ENCODE results near the gene ADAMTSL1.

Gene ADAMTSL1

DNA sequence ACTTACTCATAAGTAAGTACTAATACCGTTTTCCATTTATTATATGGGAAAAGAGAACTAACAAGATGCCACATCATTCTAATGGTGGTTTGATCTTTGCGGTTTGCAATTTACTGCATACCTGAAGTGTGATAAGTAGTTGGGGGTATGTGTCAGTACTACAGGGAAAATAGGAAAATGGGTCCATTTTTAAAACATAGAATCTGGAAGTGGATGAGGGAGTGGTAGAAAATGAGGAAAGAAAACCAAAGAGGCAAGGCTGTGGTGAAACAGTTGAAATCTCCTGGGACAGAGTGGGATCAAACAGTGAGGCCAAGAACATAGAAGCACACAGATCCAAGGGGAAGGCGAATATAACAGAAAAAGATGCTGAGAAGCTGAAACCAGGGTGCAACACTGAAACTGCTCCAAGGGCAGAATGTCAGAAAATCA, 6.7 kb downstream of the ADAMTSL1 start:
- Mint-ChIP-seq H3K9me3 (no peaks in the 10 kb centered on the region), H3K27me3 (peaks cover 8% of the 10 kb centered on the region), H3K27ac (no peak overlapping the region), H3K4me1 (no peaks in the 10 kb centered on the region), H3K36me3 (ENCODE audit: low read depth) (no peaks in the 10 kb centered on the region), H3K4me3 (no peak overlapping the region)
- DNase-seq (no peak), ATAC-seq (no peak)

DNA sequence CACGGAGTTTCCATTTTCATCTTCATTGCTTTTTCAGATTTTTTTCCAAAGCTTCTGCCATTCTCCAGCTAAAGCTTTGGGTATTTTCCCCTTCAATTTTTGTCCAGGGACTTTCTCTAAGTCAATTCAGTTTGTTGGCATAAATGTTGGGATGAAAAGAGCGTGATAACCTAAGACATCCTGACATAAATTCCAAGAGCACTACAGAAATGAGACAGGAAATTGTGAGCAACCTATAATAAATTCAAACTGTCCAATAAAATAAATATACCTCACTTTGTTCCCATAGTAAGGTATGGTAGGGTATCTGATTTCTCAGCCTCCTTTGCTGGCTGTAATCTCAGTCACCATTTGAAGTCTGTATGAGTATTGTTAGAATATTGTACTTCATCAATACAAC, 8.4 kb downstream of the ADAMTSL1 start:
- DNase-seq (no peak), ATAC-seq (no peak)
- Mint-ChIP-seq H3K9me3 (no peaks in the 10 kb centered on the region), H3K27me3 (peaks cover 8% of the 10 kb centered on the region), H3K4me3 (no peak overlapping the region), H3K4me1 (no peaks in the 10 kb centered on the region), H3K27ac (no peak overlapping the region), H3K36me3 (ENCODE audit: low read depth) (no peaks in the 10 kb centered on the region)

DNA sequence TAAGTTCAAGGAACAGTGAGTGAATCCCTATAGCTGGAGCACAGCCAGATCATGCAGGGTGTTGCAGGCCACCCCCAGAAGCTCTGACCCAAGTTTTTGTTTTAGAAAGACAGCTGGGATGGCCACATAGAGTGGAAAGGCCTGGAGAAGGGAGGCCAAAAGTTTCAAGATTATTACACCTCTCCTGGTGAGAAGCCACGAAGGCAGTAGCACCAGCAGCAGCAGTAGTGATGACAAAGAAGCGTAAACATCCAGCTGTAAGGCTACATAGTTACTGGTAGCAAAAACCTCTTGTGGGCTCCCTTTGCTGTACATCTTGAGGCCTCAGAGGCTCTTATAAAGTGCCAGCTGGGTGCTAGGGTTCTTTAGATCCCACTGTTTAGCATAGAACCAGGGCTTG, 11.8 kb downstream of the ADAMTSL1 start:
- Mint-ChIP-seq H3K36me3 (ENCODE audit: low read depth) (no peaks in the 10 kb centered on the region), H3K4me1 (no peaks in the 10 kb centered on the region), H3K4me3 (no peak overlapping the region), H3K27ac (no peak overlapping the region), H3K27me3 (peaks cover 1% of the 10 kb centered on the region), H3K9me3 (no peaks in the 10 kb centered on the region)
- DNase-seq, result no peak
- ATAC-seq, result no peak

DNA sequence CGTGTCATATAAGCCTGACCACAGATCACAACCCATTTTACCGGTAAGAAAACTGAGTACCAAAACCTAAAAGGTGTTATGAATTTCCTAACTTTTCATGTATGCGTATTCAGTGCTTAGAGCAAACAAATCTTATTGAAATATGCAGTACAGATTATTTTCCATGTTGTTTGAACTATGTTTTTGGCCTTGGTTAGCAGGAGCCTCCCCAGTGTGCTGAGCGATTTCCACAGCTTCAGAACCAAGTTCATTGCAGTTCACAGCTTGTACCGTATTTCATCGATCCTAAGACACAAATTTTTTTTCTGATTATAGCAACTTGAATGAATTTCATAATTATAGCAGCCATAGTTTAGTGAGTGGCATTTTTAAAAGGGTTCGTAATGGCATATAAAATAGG, 13.7 kb downstream of the ADAMTSL1 start:
- Mint-ChIP-seq H3K27ac (no peak overlapping the region), H3K36me3 (ENCODE audit: low read depth) (no peaks in the 10 kb centered on the region), H3K27me3 (no peaks in the 10 kb centered on the region), H3K4me1 (no peaks in the 10 kb centered on the region), H3K4me3 (no peak overlapping the region), H3K9me3 (no peaks in the 10 kb centered on the region)
- ATAC-seq (no peak), DNase-seq (no peak)

DNA sequence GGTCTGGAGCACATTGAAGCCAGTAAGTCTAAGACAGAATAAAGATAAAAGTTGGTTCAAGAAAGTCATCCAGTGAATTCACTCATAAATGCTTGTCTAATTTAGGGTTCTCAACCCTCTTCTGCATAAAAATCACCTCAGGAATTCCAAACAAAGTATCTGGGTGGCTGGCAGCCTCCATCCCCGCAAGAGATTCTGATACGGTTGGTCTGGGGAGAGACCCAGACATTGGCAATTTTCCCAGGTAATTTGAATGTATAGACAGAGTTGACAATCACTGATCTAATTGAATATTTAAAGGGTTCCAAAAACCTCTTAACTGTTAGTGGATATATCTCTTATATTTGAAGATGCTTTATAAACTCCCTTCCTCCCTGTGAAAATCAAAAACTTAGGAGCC, 14.9 kb downstream of the ADAMTSL1 start:
- no peak for DNase-seq
- Mint-ChIP-seq H3K9me3 (no peaks in the 10 kb centered on the region), H3K27ac (no peak overlapping the region), H3K27me3 (no peaks in the 10 kb centered on the region), H3K36me3 (ENCODE audit: low read depth) (no peaks in the 10 kb centered on the region), H3K4me3 (no peak overlapping the region), H3K4me1 (no peaks in the 10 kb centered on the region)
- ATAC-seq, result no peak

DNA sequence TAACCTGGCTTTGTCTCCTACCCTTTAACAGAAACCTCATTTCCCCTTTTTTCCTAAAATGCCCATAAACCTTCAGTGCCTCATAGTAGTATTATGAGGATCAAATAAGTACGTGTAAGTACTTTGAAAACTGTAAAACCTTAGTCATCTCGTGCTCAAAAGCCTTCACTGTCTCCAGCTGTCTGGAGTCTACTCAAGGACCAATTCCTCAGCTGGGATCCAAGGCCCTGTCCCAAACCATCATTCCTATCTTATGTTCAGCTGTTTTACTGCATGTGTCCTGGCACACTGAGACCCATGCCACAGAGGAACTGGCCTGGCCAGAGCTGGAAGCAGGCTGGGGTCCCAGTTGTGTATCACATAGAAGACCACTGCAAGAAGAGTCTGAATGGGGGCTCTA, 15.9 kb downstream of the ADAMTSL1 start:
- ATAC-seq (no peak), DNase-seq (no peak)
- Mint-ChIP-seq H3K9me3 (no peaks in the 10 kb centered on the region), H3K4me1 (no peaks in the 10 kb centered on the region), H3K36me3 (ENCODE audit: low read depth) (no peaks in the 10 kb centered on the region), H3K27ac (no peak overlapping the region), H3K27me3 (peaks cover 1% of the 10 kb centered on the region), H3K4me3 (no peak overlapping the region)

DNA sequence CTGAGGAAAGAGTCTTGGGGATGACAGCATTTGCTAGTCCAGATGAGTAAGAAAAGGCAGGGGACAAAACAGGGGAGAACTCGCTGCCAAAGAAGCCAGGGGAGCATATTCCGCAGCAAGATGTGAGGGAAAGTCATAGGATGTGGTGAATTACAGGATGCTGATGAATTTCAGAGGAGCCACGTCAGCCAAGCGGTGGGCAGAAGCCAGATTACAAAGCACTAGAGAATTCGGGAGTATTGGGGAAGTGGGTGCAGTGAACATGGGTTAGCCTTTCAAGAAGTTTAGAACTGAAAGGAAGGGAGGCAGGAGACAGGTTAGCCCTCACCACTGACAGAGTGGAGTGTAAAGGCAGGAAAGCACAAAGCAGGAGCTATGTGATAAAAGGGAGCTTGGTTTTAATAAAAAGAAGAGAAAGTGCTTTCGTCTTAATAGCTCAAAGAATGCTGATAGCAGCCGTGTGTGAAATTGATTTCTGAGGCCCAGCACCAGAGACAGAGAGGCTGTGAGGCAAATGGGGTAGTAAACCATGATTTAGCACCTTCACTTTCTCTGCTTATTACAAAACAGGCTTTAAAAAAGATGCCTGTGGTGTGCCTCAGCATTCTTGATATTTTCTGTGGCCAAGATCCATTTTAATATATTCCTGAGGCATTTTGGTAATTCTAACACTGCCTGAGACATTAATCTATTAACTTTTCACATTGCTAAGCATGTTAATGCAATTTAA, 16.9 kb downstream of the ADAMTSL1 start:
- Mint-ChIP-seq H3K4me3 (no peak overlapping the region), H3K4me1 (no peaks in the 10 kb centered on the region), H3K27me3 (peaks cover 1% of the 10 kb centered on the region), H3K36me3 (ENCODE audit: low read depth) (no peaks in the 10 kb centered on the region), H3K27ac (no peak overlapping the region), H3K9me3 (no peaks in the 10 kb centered on the region)
- no peak for DNase-seq
- ATAC-seq, result no peak

DNA sequence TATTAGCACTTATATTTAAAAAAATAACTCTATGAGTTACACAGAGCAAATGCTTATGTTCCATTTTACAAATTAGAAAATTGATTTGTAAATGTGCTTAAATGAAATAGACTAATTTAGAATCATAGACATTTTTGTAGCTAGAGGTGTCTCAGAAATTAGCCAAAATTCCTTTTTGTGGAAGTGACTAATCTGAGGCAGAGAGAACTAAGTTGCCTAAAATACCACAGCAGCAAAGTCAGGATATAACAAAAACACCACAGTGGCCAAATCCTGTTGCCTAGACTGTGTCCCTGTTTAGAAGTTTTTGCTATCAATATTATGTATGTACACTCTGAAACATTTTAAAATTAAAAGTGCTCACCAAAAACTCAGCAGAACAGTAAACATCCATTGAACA, 18.7 kb downstream of the ADAMTSL1 start:
- Mint-ChIP-seq H3K36me3 (ENCODE audit: low read depth) (no peaks in the 10 kb centered on the region), H3K4me1 (no peaks in the 10 kb centered on the region), H3K27ac (no peak overlapping the region), H3K4me3 (no peak overlapping the region), H3K27me3 (peaks cover 4% of the 10 kb centered on the region), H3K9me3 (no peaks in the 10 kb centered on the region)
- DNase-seq (no peak), ATAC-seq (no peak)

DNA sequence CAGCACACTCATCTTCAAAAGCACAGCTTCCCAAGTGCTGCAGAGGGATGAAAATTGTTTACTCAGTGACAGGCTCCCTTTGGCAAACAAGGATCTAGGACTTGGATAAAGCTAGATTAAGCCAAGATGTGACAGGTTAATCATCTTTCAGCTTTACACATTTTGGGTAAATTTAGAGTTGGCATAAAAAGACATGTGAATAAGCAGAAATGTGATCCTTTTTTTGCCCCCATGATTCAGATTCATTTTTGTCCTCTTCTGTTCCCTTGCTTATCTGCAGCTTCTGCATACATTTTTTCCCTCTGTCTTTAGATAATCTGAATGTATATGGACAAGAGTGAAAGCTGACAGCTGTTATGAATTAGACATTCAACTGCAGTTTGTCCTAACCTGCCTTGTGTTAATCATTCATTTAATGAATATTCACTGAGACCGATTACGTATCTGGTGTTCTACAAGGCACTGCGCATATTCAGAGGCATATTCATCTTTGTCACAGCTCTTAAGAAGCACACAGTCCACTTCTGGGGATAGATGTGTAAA, 19.6 kb downstream of the ADAMTSL1 start:
- ATAC-seq (no peak), DNase-seq (no peak)
- Mint-ChIP-seq H3K27ac (no peak overlapping the region), H3K4me3 (no peak overlapping the region), H3K27me3 (peaks cover 4% of the 10 kb centered on the region), H3K4me1 (no peaks in the 10 kb centered on the region), H3K36me3 (ENCODE audit: low read depth) (no peaks in the 10 kb centered on the region), H3K9me3 (no peaks in the 10 kb centered on the region)

DNA sequence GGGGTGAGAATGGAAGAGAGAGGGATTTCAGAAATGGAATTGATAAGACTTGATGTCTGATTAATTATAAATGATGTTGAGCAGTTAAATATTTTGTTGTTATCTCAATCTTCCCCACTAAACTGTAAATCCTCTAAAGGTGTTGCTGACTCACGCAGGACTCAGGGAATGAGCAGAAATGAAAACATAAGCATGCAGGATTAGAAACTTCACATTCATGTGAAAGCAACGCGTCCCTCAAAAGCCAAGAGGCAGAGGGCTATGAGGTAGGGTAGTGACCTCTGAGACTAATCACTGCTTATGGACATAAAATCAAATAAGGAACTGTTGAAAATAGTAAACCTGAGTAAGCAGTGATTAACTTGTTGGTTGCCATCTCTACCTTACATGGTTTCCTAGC, 21.1 kb downstream of the ADAMTSL1 start:
- Mint-ChIP-seq H3K4me3 (no peak overlapping the region), H3K27me3 (peaks cover 4% of the 10 kb centered on the region), H3K36me3 (ENCODE audit: low read depth) (no peaks in the 10 kb centered on the region), H3K27ac (no peak overlapping the region), H3K9me3 (no peaks in the 10 kb centered on the region), H3K4me1 (no peaks in the 10 kb centered on the region)
- no peak for DNase-seq
- ATAC-seq, result no peak

DNA sequence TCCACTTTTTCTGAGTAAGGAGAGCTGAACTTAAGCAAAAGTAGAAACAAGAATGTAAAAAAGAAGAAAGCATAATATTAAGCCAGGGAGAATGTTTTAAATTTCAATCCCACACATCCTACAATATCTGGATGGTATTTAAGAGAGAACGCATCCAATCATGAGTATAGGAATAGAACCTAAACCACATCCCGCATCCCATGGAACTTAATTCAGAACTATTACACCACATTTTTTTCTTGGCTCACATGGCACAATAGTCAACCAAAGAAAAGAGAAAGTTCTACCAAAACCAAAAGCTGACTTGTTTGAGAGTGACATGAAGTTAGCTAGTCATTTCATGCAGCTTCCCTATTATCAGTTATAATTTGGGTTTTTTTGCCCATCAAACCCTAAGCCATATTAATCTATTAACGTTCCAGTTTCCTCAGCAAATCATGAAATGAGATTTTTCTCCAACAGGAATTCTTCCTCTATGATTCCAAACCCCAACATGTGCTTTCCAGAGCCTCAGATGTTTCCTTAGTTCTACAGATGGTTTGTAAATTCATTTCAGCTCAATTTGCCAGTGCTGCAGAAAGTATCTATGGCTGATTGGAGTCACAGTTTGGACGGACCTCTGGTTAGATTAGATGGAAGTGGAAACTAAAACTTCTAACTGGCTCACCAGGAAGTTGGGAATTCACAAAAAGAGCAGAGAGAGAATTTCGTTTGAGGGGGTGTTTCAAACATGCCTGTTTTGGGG, 22.5 kb downstream of the ADAMTSL1 start:
- no peak for ATAC-seq
- no peaks in the 10 kb centered on the region for H3K36me3 Mint-ChIP-seq (ENCODE audit: low read depth)

DNA sequence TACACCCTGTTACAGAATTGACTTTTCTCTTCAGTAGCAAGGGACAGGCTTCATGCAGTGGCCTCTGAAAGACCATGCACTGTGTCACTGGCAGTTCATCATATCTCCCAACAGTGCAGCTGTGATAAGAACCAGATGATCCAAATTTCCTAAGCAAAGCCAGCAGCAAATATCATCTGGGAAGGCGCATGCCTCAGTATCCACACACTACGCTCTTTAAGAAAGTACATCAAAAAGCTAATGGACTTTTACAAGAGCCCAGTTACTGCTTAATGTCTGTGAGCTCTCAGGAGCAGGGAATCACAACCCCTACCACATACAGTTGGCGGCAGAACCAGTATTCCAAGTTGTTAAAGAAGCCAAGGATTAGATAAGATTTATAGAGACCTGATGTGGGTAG, 25.1 kb downstream of the ADAMTSL1 start:
- no peaks in the 10 kb centered on the region for H3K9me3 Mint-ChIP-seq
- ATAC-seq (no peak), DNase-seq (no peak)
- H3K36me3 Mint-ChIP-seq (ENCODE audit: low read depth), result no peaks in the 10 kb centered on the region
- H3K4me1 Mint-ChIP-seq, result no peaks in the 10 kb centered on the region
- H3K4me3 Mint-ChIP-seq, result no peak overlapping the region
- no peak overlapping the region for H3K27ac Mint-ChIP-seq
- peaks cover 4% of the 10 kb centered on the region for H3K27me3 Mint-ChIP-seq

More for the DNA sequence above, 22.5 kb downstream of the ADAMTSL1 start:
- Mint-ChIP-seq H3K27ac (no peak overlapping the region), H3K27me3 (peaks cover 4% of the 10 kb centered on the region), H3K4me3 (no peak overlapping the region), H3K4me1 (no peaks in the 10 kb centered on the region), H3K9me3 (no peaks in the 10 kb centered on the region)
- DNase-seq, result no peak

DNA sequence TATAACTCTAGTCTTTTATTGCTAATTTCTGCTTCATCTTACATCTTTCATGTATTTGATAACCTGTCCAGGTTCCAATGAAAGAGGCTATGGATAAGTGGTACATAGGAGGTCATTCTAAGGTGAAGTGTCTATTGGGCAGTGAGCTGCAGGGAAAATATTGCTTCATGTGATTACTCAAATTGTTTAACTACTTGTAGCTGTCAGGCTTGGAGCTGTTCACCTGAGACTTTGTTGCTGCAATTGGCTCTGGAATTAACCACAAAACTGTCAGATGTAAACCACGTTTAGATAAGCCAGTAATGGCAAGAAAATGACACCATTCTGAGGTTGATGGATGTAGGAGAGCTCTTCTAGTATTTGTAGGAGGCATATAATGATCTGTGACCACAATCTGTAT, 26.0 kb downstream of the ADAMTSL1 start:
- Mint-ChIP-seq H3K4me3 (no peak overlapping the region), H3K27ac (no peak overlapping the region), H3K4me1 (no peaks in the 10 kb centered on the region), H3K36me3 (ENCODE audit: low read depth) (no peaks in the 10 kb centered on the region), H3K9me3 (no peaks in the 10 kb centered on the region), H3K27me3 (peaks cover 2% of the 10 kb centered on the region)
- ATAC-seq, result no peak
- no peak for DNase-seq

DNA sequence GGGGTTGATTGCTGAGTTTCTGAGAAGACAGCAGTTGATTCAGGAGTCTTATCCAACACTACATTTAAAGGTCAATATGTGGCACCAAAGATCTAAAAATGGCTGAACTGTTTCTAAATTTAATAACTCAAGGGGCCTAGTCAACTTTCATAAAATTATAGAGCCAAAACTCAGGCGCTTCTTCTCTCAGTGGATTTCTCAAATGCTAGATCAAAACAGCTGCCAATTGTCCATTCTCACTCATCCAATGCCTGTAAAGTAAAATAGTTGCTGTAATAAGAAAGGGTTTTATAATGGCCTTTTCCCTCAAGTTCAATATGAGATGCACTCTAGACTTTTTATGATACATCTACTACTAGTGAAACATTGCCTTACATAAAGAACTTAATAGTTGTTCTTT, 26.5 kb downstream of the ADAMTSL1 start:
- no peaks in the 10 kb centered on the region for H3K4me1 Mint-ChIP-seq
- H3K4me3 Mint-ChIP-seq, result no peak overlapping the region
- no peak overlapping the region for H3K27ac Mint-ChIP-seq
- no peaks in the 10 kb centered on the region for H3K36me3 Mint-ChIP-seq (ENCODE audit: low read depth)
- ATAC-seq, result no peak
- H3K27me3 Mint-ChIP-seq, result peaks cover 2% of the 10 kb centered on the region
- H3K9me3 Mint-ChIP-seq, result no peaks in the 10 kb centered on the region
- DNase-seq, result no peak

DNA sequence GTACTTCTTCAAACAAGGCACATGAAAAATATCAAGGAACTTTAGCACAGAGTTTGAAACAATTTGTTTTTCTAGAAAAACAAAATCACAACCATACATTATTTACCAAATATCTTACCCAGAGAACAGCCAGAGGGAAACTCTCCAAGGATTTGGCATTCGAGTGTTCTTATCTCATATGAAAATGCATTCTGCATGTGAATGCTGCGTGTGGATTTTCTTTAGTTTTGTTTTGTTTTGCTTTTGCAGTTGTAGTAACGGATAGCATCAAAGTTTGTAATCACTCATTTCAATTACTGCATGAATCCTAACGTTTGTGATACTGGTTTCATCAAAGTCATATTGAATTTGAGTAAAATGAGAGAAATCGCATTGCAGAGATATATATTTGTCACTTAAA, 28.0 kb downstream of the ADAMTSL1 start:
- Mint-ChIP-seq H3K9me3 (no peaks in the 10 kb centered on the region), H3K4me3 (no peak overlapping the region), H3K36me3 (ENCODE audit: low read depth) (no peaks in the 10 kb centered on the region), H3K27me3 (no peaks in the 10 kb centered on the region), H3K4me1 (no peaks in the 10 kb centered on the region), H3K27ac (no peak overlapping the region)
- DNase-seq (no peak), ATAC-seq (no peak)

Measured in activated naive CD8-positive, alpha-beta T cell treated with anti-CD3 and anti-CD28 coated beads, Interleukin-2, amount 50 U/mL, for 24 hours (primary cell).